A549 (cell line): ENCODE results near the gene PARD6A. TPM values are rescaled to one million over a fixed set of nuclear protein-coding genes. Genes with fewer than 3 reads are reported as not detected.

Experiments
- polyA plus RNA-seq, 4 experiments: library from polyadenylated mRNA; depleted of rRNA in 3 of 4; stranded (reverse); fragments of >200 nt; fragmentation: RNase III in 1 of 4; extraction: RNeasy Plus Mini Kit Qiagen cat#74134 plus additional on column Dnase treatment in 1 of 4; gene quantifications; 2 replicates in 3 of 4; 3 replicates in 1 of 4; pipeline ENCODE4 v1.2.3, GENCODE V29; 2011 to 2017

The PARD6A gene
- polyA plus RNA-seq, 2 of the 4 experiments (the other 2 are of a cell fraction): 1.4 to 1.7 TPM

Other genes starting within 250 kb of the PARD6A start
- gene ZDHHC1, start 244.5 kb upstream of the PARD6A start, polyA plus RNA-seq (2011; rRNA removed): 3.5 and 3.8 TPM in 2 replicates
- gene ZDHHC1, start 244.5 kb upstream of the PARD6A start, polyA plus RNA-seq (2017; fragmentation: RNase III; extraction: RNeasy Plus Mini Kit Qiagen cat#74134 plus additional on column Dnase treatment): 5.0 to 7.2 TPM (median 5.9 TPM) in 3 replicates
- 0.53 and 0.75 TPM in 2 replicates for gene HSD11B2, start 229.8 kb upstream of the PARD6A start, polyA plus RNA-seq (2011; rRNA removed)
- 0.93 to 1.6 TPM (median 1.2 TPM) in 3 replicates for gene HSD11B2, start 229.8 kb upstream of the PARD6A start, polyA plus RNA-seq (2017; fragmentation: RNase III; extraction: RNeasy Plus Mini Kit Qiagen cat#74134 plus additional on column Dnase treatment)
- gene ATP6V0D1, start 179.8 kb upstream of the PARD6A start, polyA plus RNA-seq (2011; rRNA removed): 45.6 and 45.7 TPM in 2 replicates
- 96.5 to 103 TPM (median 101 TPM) in 3 replicates for gene ATP6V0D1, start 179.8 kb upstream of the PARD6A start, polyA plus RNA-seq (2017; fragmentation: RNase III; extraction: RNeasy Plus Mini Kit Qiagen cat#74134 plus additional on column Dnase treatment)
- gene AGRP, start 177.4 kb upstream of the PARD6A start, polyA plus RNA-seq (2011; rRNA removed): not detected in 2 replicates
- gene AGRP, start 177.4 kb upstream of the PARD6A start, polyA plus RNA-seq (2017; fragmentation: RNase III; extraction: RNeasy Plus Mini Kit Qiagen cat#74134 plus additional on column Dnase treatment): not detected in 3 replicates
- gene RIPOR1, start 132.1 kb upstream of the PARD6A start, polyA plus RNA-seq (2011; rRNA removed): 5.6 and 7.2 TPM in 2 replicates
- gene RIPOR1, start 132.1 kb upstream of the PARD6A start, polyA plus RNA-seq (2017; fragmentation: RNase III; extraction: RNeasy Plus Mini Kit Qiagen cat#74134 plus additional on column Dnase treatment): 22.5 to 24.7 TPM (median 23.0 TPM) in 3 replicates
- gene CTCF, start 98.4 kb upstream of the PARD6A start, polyA plus RNA-seq (2011; rRNA removed): 51.5 and 58.4 TPM in 2 replicates
- gene CTCF, start 98.4 kb upstream of the PARD6A start, polyA plus RNA-seq (2017; fragmentation: RNase III; extraction: RNeasy Plus Mini Kit Qiagen cat#74134 plus additional on column Dnase treatment): 38.6 to 42.5 TPM (median 40.8 TPM) in 3 replicates
- 0.39 and 0.62 TPM in 2 replicates for gene CARMIL2, start 15.8 kb upstream of the PARD6A start, polyA plus RNA-seq (2011; rRNA removed)
- gene CARMIL2, start 15.8 kb upstream of the PARD6A start, polyA plus RNA-seq (2017; fragmentation: RNase III; extraction: RNeasy Plus Mini Kit Qiagen cat#74134 plus additional on column Dnase treatment): 0.95 to 1.3 TPM (median 1.2 TPM) in 3 replicates
- 19.4 and 22.2 TPM in 2 replicates for gene ACD, start 700 bp upstream of the PARD6A start, polyA plus RNA-seq (2011; rRNA removed)
- 25.3 to 26.5 TPM (median 26.4 TPM) in 3 replicates for gene ACD, start 700 bp upstream of the PARD6A start, polyA plus RNA-seq (2017; fragmentation: RNase III; extraction: RNeasy Plus Mini Kit Qiagen cat#74134 plus additional on column Dnase treatment)
- gene ENKD1, start 5.8 kb downstream of the PARD6A start, polyA plus RNA-seq (2011; rRNA removed): 4.0 and 4.3 TPM in 2 replicates
- gene ENKD1, start 5.8 kb downstream of the PARD6A start, polyA plus RNA-seq (2017; fragmentation: RNase III; extraction: RNeasy Plus Mini Kit Qiagen cat#74134 plus additional on column Dnase treatment): 11.1 to 12.6 TPM (median 12.2 TPM) in 3 replicates
- not detected in 2 replicates for gene C16orf86, start 5.9 kb downstream of the PARD6A start, polyA plus RNA-seq (2011; rRNA removed)
- 0.05 to 0.21 TPM (median 0.06 TPM) in 3 replicates for gene C16orf86, start 5.9 kb downstream of the PARD6A start, polyA plus RNA-seq (2017; fragmentation: RNase III; extraction: RNeasy Plus Mini Kit Qiagen cat#74134 plus additional on column Dnase treatment)
- gene GFOD2, start 58.4 kb downstream of the PARD6A start, polyA plus RNA-seq (2011; rRNA removed): 10.3 and 11.0 TPM in 2 replicates
- gene GFOD2, start 58.4 kb downstream of the PARD6A start, polyA plus RNA-seq (2017; fragmentation: RNase III; extraction: RNeasy Plus Mini Kit Qiagen cat#74134 plus additional on column Dnase treatment): 16.1 to 17.8 TPM (median 16.4 TPM) in 3 replicates
- 9.8 and 11.1 TPM in 2 replicates for gene RANBP10, start 145.6 kb downstream of the PARD6A start, polyA plus RNA-seq (2011; rRNA removed)
- gene RANBP10, start 145.6 kb downstream of the PARD6A start, polyA plus RNA-seq (2017; fragmentation: RNase III; extraction: RNeasy Plus Mini Kit Qiagen cat#74134 plus additional on column Dnase treatment): 6.9 to 7.5 TPM (median 7.5 TPM) in 3 replicates
- 0.68 and 0.78 TPM in 2 replicates for gene TSNAXIP1, start 145.9 kb downstream of the PARD6A start, polyA plus RNA-seq (2011; rRNA removed)
- 0.97 to 1.2 TPM (median 1.1 TPM) in 3 replicates for gene TSNAXIP1, start 145.9 kb downstream of the PARD6A start, polyA plus RNA-seq (2017; fragmentation: RNase III; extraction: RNeasy Plus Mini Kit Qiagen cat#74134 plus additional on column Dnase treatment)
- gene THAP11, start 181.4 kb downstream of the PARD6A start, polyA plus RNA-seq (2011; rRNA removed): 33.2 and 44.0 TPM in 2 replicates
- gene THAP11, start 181.4 kb downstream of the PARD6A start, polyA plus RNA-seq (2017; fragmentation: RNase III; extraction: RNeasy Plus Mini Kit Qiagen cat#74134 plus additional on column Dnase treatment): 27.2 to 30.9 TPM (median 30.0 TPM) in 3 replicates
- gene NUTF2, start 186.0 kb downstream of the PARD6A start, polyA plus RNA-seq (2011; rRNA removed): 168 and 209 TPM in 2 replicates
- gene NUTF2, start 186.0 kb downstream of the PARD6A start, polyA plus RNA-seq (2017; fragmentation: RNase III; extraction: RNeasy Plus Mini Kit Qiagen cat#74134 plus additional on column Dnase treatment): 270 to 301 TPM (median 287 TPM) in 3 replicates
- 18.2 and 19.1 TPM in 2 replicates for gene CENPT, start 186.7 kb downstream of the PARD6A start, polyA plus RNA-seq (2011; rRNA removed)
- 35.9 to 40.3 TPM (median 36.9 TPM) in 3 replicates for gene CENPT, start 186.7 kb downstream of the PARD6A start, polyA plus RNA-seq (2017; fragmentation: RNase III; extraction: RNeasy Plus Mini Kit Qiagen cat#74134 plus additional on column Dnase treatment)
- 21.0 and 35.3 TPM in 2 replicates for gene EDC4, start 212.1 kb downstream of the PARD6A start, polyA plus RNA-seq (2011; rRNA removed)
- gene EDC4, start 212.1 kb downstream of the PARD6A start, polyA plus RNA-seq (2017; fragmentation: RNase III; extraction: RNeasy Plus Mini Kit Qiagen cat#74134 plus additional on column Dnase treatment): 54.9 to 60.4 TPM (median 58.1 TPM) in 3 replicates
- 0.22 and 0.34 TPM in 2 replicates for gene NRN1L, start 223.9 kb downstream of the PARD6A start, polyA plus RNA-seq (2011; rRNA removed)
- not detected in 3 replicates for gene NRN1L, start 223.9 kb downstream of the PARD6A start, polyA plus RNA-seq (2017; fragmentation: RNase III; extraction: RNeasy Plus Mini Kit Qiagen cat#74134 plus additional on column Dnase treatment)
- gene PSKH1, start 232.3 kb downstream of the PARD6A start, polyA plus RNA-seq (2011; rRNA removed): 15.1 and 18.2 TPM in 2 replicates
- 14.6 to 15.8 TPM (median 15.7 TPM) in 3 replicates for gene PSKH1, start 232.3 kb downstream of the PARD6A start, polyA plus RNA-seq (2017; fragmentation: RNase III; extraction: RNeasy Plus Mini Kit Qiagen cat#74134 plus additional on column Dnase treatment)